T47D (cell line): ENCODE results near the gene TRAK2.
"Not testable (repeated sequence)": the region's sequence is repeated elsewhere in the genome, so short reads cannot be mapped to it uniquely, and the experiment has no call there.

Experiments used
- DNase-seq, 2 experiments: peaks; one replicate each; pipeline versions ENCODE4 v3.0.0 to v3.0.0-alpha.2; 2011 to 2012; ENCODE audit warnings: low read depth in 1 of 2, low spot score in 1 of 2
- JUND ChIP-seq: IDR thresholded peaks from 2 replicates; pipeline ENCODE4 v1.6.1; 2012; ENCODE audit warnings: low read depth
- in situ Hi-C: cut with HindIII; loops from 2 replicates; pipeline ENCODE4 v1.10.0; 2016; ENCODE audit warnings: low sequenced_read_pairs, low pct_unique_long_range_greater_than_20kb

Gene TRAK2

GRCh38 chr2:201383136-201383535, 68.1 kb downstream of the TRAK2 start:
- in situ Hi-C loops = no loop called here
- no peak for DNase-seq
- no peak for TF ChIP-seq JUND

GRCh38 chr2:201378496-201379397, 72.5 kb downstream of the TRAK2 start:
- in situ Hi-C loops = no loop called here
- TF ChIP-seq JUND = no peak
- DNase-seq = no peak

- in situ Hi-C loops = no loop called here
- DNase-seq = no peak
- no peak for TF ChIP-seq JUND
Measured at GRCh38 chr2:201377218-201377617, 74.0 kb downstream of the TRAK2 start.

- TF ChIP-seq JUND = no peak
- in situ Hi-C loops = no loop called here
- no peak for DNase-seq
Measured at GRCh38 chr2:201369775-201370174, 81.5 kb downstream of the TRAK2 start.

GRCh38 chr2:201369318-201369717, 81.9 kb downstream of the TRAK2 start:
- DNase-seq, in situ Hi-C loops: not testable (repeated sequence)

DNA sequence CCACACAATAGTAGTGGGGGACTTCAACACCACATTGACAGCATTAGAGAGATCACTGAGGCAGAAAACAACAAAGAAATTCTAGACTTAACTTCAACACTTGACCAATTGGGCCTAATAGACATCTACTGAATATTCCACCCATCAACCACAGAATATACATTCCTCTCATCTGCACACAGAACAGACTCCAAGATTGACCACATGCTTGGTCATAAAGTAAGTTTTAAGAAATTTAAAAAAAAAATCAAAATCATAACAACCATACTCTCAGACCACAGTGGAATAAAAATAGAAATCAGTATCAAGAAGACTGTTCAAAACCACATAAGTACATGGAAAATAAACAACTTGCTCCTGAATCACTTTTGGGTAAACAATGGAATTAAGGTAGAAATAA, 85.1 kb downstream of the TRAK2 start:
- no peak for DNase-seq
- in situ Hi-C loops = no loop called here
- TF ChIP-seq JUND = no peak

DNA sequence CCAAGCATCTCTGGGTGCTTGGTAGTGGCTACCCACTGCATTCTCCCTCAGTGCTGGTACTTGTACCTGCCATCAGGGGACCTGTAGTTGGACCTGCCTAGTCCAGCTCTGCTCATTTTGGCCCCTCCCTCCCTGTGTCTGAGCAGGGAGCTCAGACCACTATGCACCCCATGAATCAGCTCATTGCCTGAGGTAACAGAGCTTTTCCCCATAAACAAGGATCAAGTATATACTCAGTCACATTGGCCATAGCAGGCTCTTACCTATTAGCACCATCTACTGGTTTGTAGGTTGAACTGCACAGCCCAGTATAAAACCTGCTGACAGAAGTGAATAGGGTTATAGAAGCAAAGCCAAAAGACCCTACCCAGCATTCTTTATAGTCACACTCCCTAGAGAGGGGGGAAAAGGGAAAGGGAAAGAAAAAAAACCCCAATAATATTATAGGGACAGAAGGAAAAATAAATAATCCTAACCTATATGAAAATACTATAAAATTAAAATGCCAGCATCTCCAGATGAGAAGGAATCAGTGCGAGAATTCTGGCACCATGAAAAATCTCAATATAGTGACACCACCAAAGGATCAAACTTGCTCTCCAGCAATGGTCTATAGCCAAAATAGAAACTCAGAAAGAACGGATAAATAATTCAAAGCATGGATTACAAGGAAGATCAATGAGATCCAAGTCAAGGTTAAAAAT, 87.2 kb downstream of the TRAK2 start:
- in situ Hi-C loops = no loop called here
- TF ChIP-seq JUND = no peak
- DNase-seq = peak in 1 of 2 experiments; percentile 60

- in situ Hi-C loops = no loop called here
- no peak for TF ChIP-seq JUND
- DNase-seq = no peak
Measured at GRCh38 chr2:201362396-201362795, 88.9 kb downstream of the TRAK2 start.

DNA sequence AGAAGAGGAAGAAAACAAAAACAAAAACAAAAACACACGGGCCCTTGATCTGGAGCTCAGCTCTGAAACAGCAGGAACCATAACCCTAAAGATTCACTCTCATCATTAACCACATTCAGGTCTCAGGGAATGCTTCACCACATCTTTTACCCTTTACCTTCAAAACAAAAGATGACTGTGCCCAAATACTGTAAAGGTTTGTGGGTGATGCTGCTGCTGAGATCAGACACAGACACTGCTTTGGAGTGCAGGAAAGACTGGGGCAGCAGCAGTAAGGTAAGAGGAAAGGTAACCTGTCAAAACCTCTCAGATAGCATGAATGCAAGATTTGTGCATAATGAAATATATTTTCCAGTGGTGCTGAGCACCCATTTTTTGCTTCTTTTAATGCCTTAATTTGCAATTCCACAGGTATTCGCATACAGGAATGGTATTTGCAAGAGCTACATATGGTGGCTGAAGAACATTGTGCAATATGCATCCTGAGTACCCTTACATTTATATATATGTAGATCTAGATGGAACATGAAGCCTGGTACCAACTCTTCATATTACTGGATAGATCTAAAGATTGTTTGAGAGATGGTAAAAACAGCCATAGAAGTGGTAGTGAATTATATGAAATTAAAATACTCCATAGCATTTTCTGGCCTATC, 90.1 kb downstream of the TRAK2 start:
- in situ Hi-C loops = no loop called here
- DNase-seq = no peak
- TF ChIP-seq JUND = no peak

GRCh38 chr2:201360256-201360655, 91.0 kb downstream of the TRAK2 start:
- no peak for TF ChIP-seq JUND
- in situ Hi-C loops = no loop called here
- DNase-seq = no peak

GRCh38 chr2:201358684-201359083, 92.6 kb downstream of the TRAK2 start:
- in situ Hi-C loops = no loop called here
- TF ChIP-seq JUND = no peak
- DNase-seq = no peak

- in situ Hi-C loops = no loop called here
- DNase-seq = peak; percentile 13 to 67
- TF ChIP-seq JUND = no peak
Measured at GRCh38 chr2:201357221-201357620, 94.0 kb downstream of the TRAK2 start, which contains the start of gene FLACC1. Gene FLACC1 (minus strand): TSS chr2:201357345. CDS start chr2:201351404, 5,941 bp downstream.

- in situ Hi-C loops = no loop called here
- DNase-seq = no peak
- no peak for TF ChIP-seq JUND
Measured at GRCh38 chr2:201353116-201353515, 98.1 kb downstream of the TRAK2 start.
